Sigmoid colon (tissue), 3 donors: Measurements from ENCODE around the gene CREB1.

ENCODE experiments used
- POLR2A ChIP-seq, 2 donors: fragments of 450-650 bp; IDR thresholded peaks; one replicate each; pipeline ENCODE4 v1.6.1; 2016; ENCODE audit warnings: antibody characterized with exemption in 2 of 2, mild to moderate bottlenecking in 2 of 2, moderate library complexity in 2 of 2
- TF ChIP-seq, protein P1 (sequence below), 4 experiments: fragments of 450-650 bp in 3 of 4; fragments of 200-600 bp in 1 of 4; IDR thresholded peaks; one replicate each; pipeline ENCODE4 v1.5.1; 2016 to 2019; ENCODE audit warnings: antibody characterized with exemption in 4 of 4, mild to moderate bottlenecking in 3 of 4, moderate library complexity in 2 of 4

DNA sequence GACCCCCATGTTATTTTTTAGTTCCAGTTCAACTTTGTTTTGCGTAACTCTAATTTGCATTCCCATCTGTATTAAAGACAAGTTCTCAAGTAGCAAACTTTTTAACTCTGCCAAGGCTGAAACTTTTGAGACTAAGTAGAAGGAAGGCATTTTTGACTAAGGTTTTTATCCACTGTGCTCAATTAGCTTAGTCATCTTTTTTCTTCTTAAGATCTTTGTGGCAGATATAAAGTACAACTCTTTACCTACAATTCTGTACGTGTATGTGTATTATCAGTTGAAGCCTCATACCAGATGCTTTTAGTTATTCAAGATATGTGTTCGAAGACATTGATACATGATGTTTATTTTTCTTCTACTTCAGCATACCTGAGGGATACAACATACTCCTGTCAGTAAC lies 41.6 kb downstream of the CREB1 start:
- TF ChIP-seq, protein P1, sequence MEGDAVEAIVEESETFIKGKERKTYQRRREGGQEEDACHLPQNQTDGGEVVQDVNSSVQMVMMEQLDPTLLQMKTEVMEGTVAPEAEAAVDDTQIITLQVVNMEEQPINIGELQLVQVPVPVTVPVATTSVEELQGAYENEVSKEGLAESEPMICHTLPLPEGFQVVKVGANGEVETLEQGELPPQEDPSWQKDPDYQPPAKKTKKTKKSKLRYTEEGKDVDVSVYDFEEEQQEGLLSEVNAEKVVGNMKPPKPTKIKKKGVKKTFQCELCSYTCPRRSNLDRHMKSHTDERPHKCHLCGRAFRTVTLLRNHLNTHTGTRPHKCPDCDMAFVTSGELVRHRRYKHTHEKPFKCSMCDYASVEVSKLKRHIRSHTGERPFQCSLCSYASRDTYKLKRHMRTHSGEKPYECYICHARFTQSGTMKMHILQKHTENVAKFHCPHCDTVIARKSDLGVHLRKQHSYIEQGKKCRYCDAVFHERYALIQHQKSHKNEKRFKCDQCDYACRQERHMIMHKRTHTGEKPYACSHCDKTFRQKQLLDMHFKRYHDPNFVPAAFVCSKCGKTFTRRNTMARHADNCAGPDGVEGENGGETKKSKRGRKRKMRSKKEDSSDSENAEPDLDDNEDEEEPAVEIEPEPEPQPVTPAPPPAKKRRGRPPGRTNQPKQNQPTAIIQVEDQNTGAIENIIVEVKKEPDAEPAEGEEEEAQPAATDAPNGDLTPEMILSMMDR (IDR thresholded peaks at IDR 0.05): no peak
- TF ChIP-seq POLR2A (IDR thresholded peaks at IDR 0.05): no peak
